Uterus (tissue), 2 donors: Measurements from ENCODE around the gene FAM177B.

Experiments
- CTCF ChIP-seq, 4 experiments: fragments of 200-600 bp in 2 of 4; fragments of 450-650 bp in 2 of 4; sonication (generic) in 2 of 4; IDR thresholded peaks; one replicate each; pipeline ENCODE4 v1.5.1; 2016 to 2019; ENCODE audit warnings: antibody characterized with exemption in 4 of 4, mild to moderate bottlenecking in 2 of 4, moderate library complexity in 1 of 4
- POLR2A ChIP-seq, 2 donors: fragments of 450-650 bp; IDR thresholded peaks; one replicate each; pipeline ENCODE4 v1.6.1; 2016; ENCODE audit warnings: antibody characterized with exemption in 2 of 2, mild to moderate bottlenecking in 1 of 2, moderate library complexity in 1 of 2

DNA sequence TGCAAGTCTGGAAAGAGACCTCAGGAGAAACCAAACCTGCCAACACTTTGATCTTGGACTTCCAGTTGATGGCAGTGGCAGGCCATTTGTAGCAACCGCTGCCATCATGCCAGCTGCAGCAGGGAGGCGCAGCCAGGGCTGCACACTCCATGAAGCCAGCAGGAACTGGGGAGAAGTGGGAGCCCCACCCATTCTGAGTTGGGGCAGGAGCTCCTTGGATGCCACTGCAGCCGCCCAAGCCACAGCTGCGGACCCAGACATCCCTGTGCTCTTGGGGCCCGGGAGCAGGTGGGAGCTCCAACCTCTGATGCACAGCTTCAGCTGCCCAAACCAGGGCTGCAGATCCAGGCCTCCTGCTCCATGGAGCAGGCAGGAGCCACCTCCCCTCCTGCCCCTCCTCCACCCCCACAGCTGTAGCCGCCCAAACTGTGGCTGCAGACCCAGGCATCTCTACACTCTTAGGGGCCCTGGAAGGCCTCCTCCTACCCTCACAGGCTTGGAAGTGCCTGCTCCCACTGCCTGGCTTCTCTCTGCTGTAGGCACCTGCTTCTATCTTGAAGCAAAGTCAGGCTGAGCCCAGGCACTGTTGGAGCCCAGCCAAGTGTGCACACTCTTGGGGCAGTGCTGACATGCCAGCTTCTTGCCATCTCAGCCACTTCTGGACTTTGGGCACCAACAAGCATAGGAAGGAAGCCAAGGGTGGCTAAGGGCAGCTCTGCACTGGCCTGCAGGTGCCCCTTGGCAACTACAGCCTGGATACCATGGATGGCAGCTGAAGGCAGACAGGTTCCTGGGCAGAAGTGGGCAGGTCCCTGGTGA lies 57.9 kb downstream of the FAM177B start:
- TF ChIP-seq POLR2A (IDR thresholded peaks at IDR 0.05) (no peak), CTCF (IDR thresholded peaks at IDR 0.05) (no peak)
